ENCODE data around the gene GDAP1L1.

DNA sequence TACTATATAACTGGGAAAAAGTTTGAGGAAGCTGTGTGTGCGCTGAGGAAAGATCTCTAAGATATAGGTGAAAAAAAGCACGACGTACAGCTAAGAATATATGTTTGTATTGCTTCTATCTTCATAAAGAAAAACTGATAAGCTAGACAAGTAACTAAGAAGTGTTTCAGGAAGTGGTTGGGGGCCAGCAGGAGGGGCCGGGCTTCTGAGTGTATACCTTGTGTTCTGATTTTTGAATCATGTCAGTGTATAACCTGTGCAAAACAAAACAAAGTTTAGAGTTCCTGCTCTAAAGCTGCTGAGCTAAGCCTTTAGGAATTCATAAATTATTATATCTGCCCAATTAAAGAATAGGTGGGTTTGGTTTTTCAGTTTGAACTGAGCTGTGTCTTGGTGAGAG is 28.7 kb upstream of the GDAP1L1 start:
- no peak for TF ChIP-seq EZH2 (IDR thresholded peaks at IDR 0.05)
- no peak for TF ChIP-seq POLR2AphosphoS5 (IDR thresholded peaks at IDR 0.05; ENCODE audit: borderline replicate concordance, low read depth, low read length)

All from SK-N-MC (cell line).